Glutamatergic neuron (in vitro differentiated cells): ENCODE results near the gene POLR3F. TPM values are rescaled to one million over a fixed set of nuclear protein-coding genes. Genes with fewer than 3 reads are reported as not detected.

ENCODE experiments used
- DNase-seq: peaks from one replicate; pipeline ENCODE4 v3.0.0; 2022
- H3K27ac Mint-ChIP-seq: one replicate; pipeline ENCODE4 v1.8.0; 2020; ENCODE audit warnings: mild to moderate bottlenecking, mixed read lengths, inconsistent platforms; ENCODE audit not compliant: unreplicated experiment
- H3K27me3 Mint-ChIP-seq: one replicate; pipeline ENCODE4 v1.8.0; 2020; ENCODE audit warnings: mild to moderate bottlenecking, moderate library complexity, mixed read lengths, inconsistent platforms; ENCODE audit not compliant: unreplicated experiment
- H3K36me3 Mint-ChIP-seq: one replicate; pipeline ENCODE4 v1.8.0; 2020; ENCODE audit warnings: mild to moderate bottlenecking, mixed read lengths, inconsistent platforms; ENCODE audit not compliant: unreplicated experiment
- H3K4me1 Mint-ChIP-seq: one replicate; pipeline ENCODE4 v1.8.0; 2020; ENCODE audit warnings: mild to moderate bottlenecking, low read depth, mixed read lengths, inconsistent platforms; ENCODE audit not compliant: unreplicated experiment
- H3K4me3 Mint-ChIP-seq: one replicate; pipeline ENCODE4 v1.8.0; 2020; ENCODE audit warnings: mild to moderate bottlenecking, mixed read lengths, inconsistent platforms; ENCODE audit not compliant: unreplicated experiment
- H3K9me3 Mint-ChIP-seq: one replicate; pipeline ENCODE4 v1.8.0; 2020; ENCODE audit warnings: mild to moderate bottlenecking, moderate library complexity, mixed read lengths, inconsistent platforms; ENCODE audit not compliant: unreplicated experiment
- CTCF ChIP-seq: fragments of 200-600 bp; sonication (generic); IDR thresholded peaks from one replicate; pipeline ENCODE4 v1.5.0; 2021; ENCODE audit not compliant: partially characterized antibody, unreplicated experiment
- long read RNA-seq: library from polyadenylated mRNA; unstranded; transcript quantifications from one replicate; pipeline ENCODE4 v2.0.0, GENCODE V29; 2020; ENCODE audit not compliant: unreplicated experiment
- total RNA-seq: library from RNA; stranded (reverse); fragmentation: NEBNext Ultra II Directional; extraction: Animal tissue kit (Norgen Biotek cat#: 25700); gene quantifications from one replicate; pipeline ENCODE4 v1.2.1, GENCODE V29; 2021; ENCODE audit not compliant: unreplicated experiment

Gene POLR3F
- 20.8 TPM for total RNA-seq
- long read RNA-seq, transcript POLR3F-201 (9 exons, 2,416 nt) = major isoform, 9 of 10 reads
- long read RNA-seq, partial matches to known transcripts = 0 of 10 reads
- long read RNA-seq, other reads (novel, unspliced or antisense) = 1 of 10 reads

- Mint-ChIP-seq H3K27ac (peak within 1 kb of the TSS; percentile 95), H3K36me3 (no peaks in the 10 kb centered on the region), H3K27me3 (peaks cover 2% of the 10 kb centered on the region), H3K4me1 (peaks cover 5% of the 10 kb centered on the region), H3K4me3 (peak within 1 kb of the TSS; percentile 95), H3K9me3 (peaks cover 6% of the 10 kb centered on the region)
- no peak for TF ChIP-seq CTCF
- peak; percentile 97 for DNase-seq
These were observed at the start of gene POLR3F, which contains the start of gene DZANK1 for GRCh38 chr20:18466894-18467730. Gene POLR3F, plus strand, starts transcription at chr20:18467390. Its CDS starts 117 bp downstream, at chr20:18467507. Gene DZANK1, minus strand, starts transcription at chr20:18467030. Its CDS starts 1,672 bp downstream, at chr20:18465358.

GRCh38 chr20:18421608-18422007 is 45.6 kb upstream of the POLR3F start:
- H3K27ac Mint-ChIP-seq = no peak overlapping the region
- no peak for TF ChIP-seq CTCF
- DNase-seq = no peak
- H3K9me3 Mint-ChIP-seq = no peaks in the 10 kb centered on the region
- H3K4me1 Mint-ChIP-seq = no peaks in the 10 kb centered on the region
- H3K36me3 Mint-ChIP-seq = no peaks in the 10 kb centered on the region
- peaks cover 2% of the 10 kb centered on the region for H3K27me3 Mint-ChIP-seq
- no peak overlapping the region for H3K4me3 Mint-ChIP-seq

GRCh38 chr20:18427214-18427613 is 40.0 kb upstream of the POLR3F start:
- no peak for DNase-seq
- Mint-ChIP-seq H3K36me3 (no peaks in the 10 kb centered on the region), H3K9me3 (no peaks in the 10 kb centered on the region), H3K4me1 (no peaks in the 10 kb centered on the region), H3K27me3 (no peaks in the 10 kb centered on the region), H3K27ac (no peak overlapping the region), H3K4me3 (no peak overlapping the region)
- TF ChIP-seq CTCF = no peak

- Mint-ChIP-seq H3K4me3 (no peak overlapping the region), H3K27ac (no peak overlapping the region), H3K9me3 (no peaks in the 10 kb centered on the region), H3K4me1 (no peaks in the 10 kb centered on the region), H3K27me3 (no peaks in the 10 kb centered on the region), H3K36me3 (no peaks in the 10 kb centered on the region)
- DNase-seq = no peak
- no peak for TF ChIP-seq CTCF
These were observed 38.6 kb upstream of the POLR3F start for GRCh38 chr20:18428490-18429173.
